ENCODE measurements around the gene BRCA2.

BRCA2 gene

GRCh38 chr13:32383836-32384618 is 68.7 kb downstream of the BRCA2 start:
- no peak for TF ChIP-seq MAX (IDR thresholded peaks at IDR 0.05; ENCODE audit: low read depth, low read length)
- no peak for TF ChIP-seq CTCF (IDR thresholded peaks at IDR 0.05; ENCODE audit: low read depth, low read length)
- TF ChIP-seq POLR2A (IDR thresholded peaks at IDR 0.05; ENCODE audit: extremely low read depth, insufficient read length) = no peak
- no peak for TF ChIP-seq MYC (IDR thresholded peaks at IDR 0.05; ENCODE audit: low read depth, low read length)
- DNase-seq (ENCODE audit: low read depth) = no peak
- no peak overlapping the region for H3K4me3 ChIP-seq (ENCODE audit: low read depth, low read length)

GRCh38 chr13:32384702-32385101 is 69.4 kb downstream of the BRCA2 start:
- no peak overlapping the region for H3K4me3 ChIP-seq (ENCODE audit: low read depth, low read length)
- peak; percentile 25 for DNase-seq (ENCODE audit: low read depth)
- no peak for TF ChIP-seq MAX (IDR thresholded peaks at IDR 0.05; ENCODE audit: low read depth, low read length)
- TF ChIP-seq MYC (IDR thresholded peaks at IDR 0.05; ENCODE audit: low read depth, low read length) = no peak
- no peak for TF ChIP-seq POLR2A (IDR thresholded peaks at IDR 0.05; ENCODE audit: extremely low read depth, insufficient read length)
- TF ChIP-seq CTCF (IDR thresholded peaks at IDR 0.05; ENCODE audit: low read depth, low read length) = no peak

GRCh38 chr13:32385410-32385809 is 70.1 kb downstream of the BRCA2 start:
- DNase-seq (ENCODE audit: low read depth) = no peak
- TF ChIP-seq MAX (IDR thresholded peaks at IDR 0.05; ENCODE audit: low read depth, low read length) = no peak
- H3K4me3 ChIP-seq (ENCODE audit: low read depth, low read length) = no peak overlapping the region

- H3K4me3 ChIP-seq (ENCODE audit: low read depth, low read length) = no peak overlapping the region
These were observed 74.7 kb downstream of the BRCA2 start for GRCh38 chr13:32390048-32390447.

GRCh38 chr13:32390484-32390883 is 75.2 kb downstream of the BRCA2 start:
- no peak for DNase-seq (ENCODE audit: low read depth)
- TF ChIP-seq POLR2A (IDR thresholded peaks at IDR 0.05; ENCODE audit: extremely low read depth, insufficient read length) (no peak), MAX (IDR thresholded peaks at IDR 0.05; ENCODE audit: low read depth, low read length) (no peak), MYC (IDR thresholded peaks at IDR 0.05; ENCODE audit: low read depth, low read length) (no peak), CTCF (IDR thresholded peaks at IDR 0.05; ENCODE audit: low read depth, low read length) (no peak)

More at GRCh38 chr13:32390048-32390447, 74.7 kb downstream of the BRCA2 start:
- no peak for DNase-seq (ENCODE audit: low read depth)
- TF ChIP-seq CTCF (IDR thresholded peaks at IDR 0.05; ENCODE audit: low read depth, low read length) = no peak
- TF ChIP-seq MYC (IDR thresholded peaks at IDR 0.05; ENCODE audit: low read depth, low read length) = no peak
- no peak for TF ChIP-seq POLR2A (IDR thresholded peaks at IDR 0.05; ENCODE audit: extremely low read depth, insufficient read length)
- no peak for TF ChIP-seq MAX (IDR thresholded peaks at IDR 0.05; ENCODE audit: low read depth, low read length)

GRCh38 chr13:32391101-32391619 is 75.9 kb downstream of the BRCA2 start:
- DNase-seq (ENCODE audit: low read depth) = peak; percentile 39

More at GRCh38 chr13:32390484-32390883, 75.2 kb downstream of the BRCA2 start:
- no peak overlapping the region for H3K4me3 ChIP-seq (ENCODE audit: low read depth, low read length)

More at GRCh38 chr13:32391101-32391619, 75.9 kb downstream of the BRCA2 start:
- no peak overlapping the region for H3K4me3 ChIP-seq (ENCODE audit: low read depth, low read length)
- TF ChIP-seq CTCF (IDR thresholded peaks at IDR 0.05; ENCODE audit: low read depth, low read length) (no peak), POLR2A (IDR thresholded peaks at IDR 0.05; ENCODE audit: extremely low read depth, insufficient read length) (no peak), MYC (IDR thresholded peaks at IDR 0.05; ENCODE audit: low read depth, low read length) (no peak), MAX (IDR thresholded peaks at IDR 0.05; ENCODE audit: low read depth, low read length) (no peak)

Measured in NB4 (cell line).